Activated B cell treated with CpG ODN at 0.5 μM for 24 hours (primary cell): ENCODE data around the gene SYPL2. TPM values are rescaled to one million over a fixed set of nuclear protein-coding genes. Genes with fewer than 3 reads are reported as not detected.

ENCODE experiments used
- ATAC-seq: fragments of 200-7000 bp; cut with Tn5 transposase; one replicate; pipeline ENCODE4 v1.10.0; 2021; ENCODE audit warnings: low read depth, mild to moderate bottlenecking, moderate library complexity
- CTCF ChIA-PET: fragments of 350-600 bp; sonication (Branson Sonifier 250); formaldehyde crosslinking; loops from one replicate; lab custom pipeline; 2021; ENCODE audit warnings: antibody characterized with exemption; lab: Charles Lee
- POLR2A ChIA-PET: fragments of 350-600 bp; sonication (Branson Sonifier 250); formaldehyde crosslinking; loops from one replicate; lab custom pipeline; 2021; ENCODE audit warnings: antibody characterized with exemption; lab: Charles Lee
- DNase-seq: peaks from one replicate; pipeline ENCODE4 v3.0.0; 2022
- H3K27ac Mint-ChIP-seq: one replicate; pipeline ENCODE4 v1.8.0; 2020; ENCODE audit warnings: mixed read lengths
- H3K27me3 Mint-ChIP-seq: one replicate; pipeline ENCODE4 v1.8.0; 2021; ENCODE audit warnings: mixed read lengths
- H3K36me3 Mint-ChIP-seq: one replicate; pipeline ENCODE4 v1.8.0; 2021; ENCODE audit warnings: low read depth, mixed read lengths
- H3K4me1 Mint-ChIP-seq: one replicate; pipeline ENCODE4 v1.8.0; 2021; ENCODE audit warnings: mixed read lengths
- H3K4me3 Mint-ChIP-seq: one replicate; pipeline ENCODE4 v1.8.0; 2020; ENCODE audit warnings: mild to moderate bottlenecking, mixed read lengths
- H3K9me3 Mint-ChIP-seq: one replicate; pipeline ENCODE4 v1.8.0; 2020; ENCODE audit warnings: mixed read lengths
- intact Hi-C: fragments of 100-400 bp; cut with micrococcal nuclease; formaldehyde crosslinking; loops from one replicate; pipeline ENCODE4 v1.15.1; 2024
- total RNA-seq: library from RNA; stranded (reverse); gene quantifications from 2 replicates; pipeline ENCODE4 v1.2.3, GENCODE V29; 2022
- TF ChIP-seq, protein P1 (sequence below): fragments of 200-600 bp; IDR thresholded peaks from one replicate; pipeline ENCODE4 v1.8.0; 2022; ENCODE audit warnings: antibody characterized with exemption, mild to moderate bottlenecking

SYPL2 gene
- total RNA-seq, 1 donor from 2014 or later, result not detected

DNA sequence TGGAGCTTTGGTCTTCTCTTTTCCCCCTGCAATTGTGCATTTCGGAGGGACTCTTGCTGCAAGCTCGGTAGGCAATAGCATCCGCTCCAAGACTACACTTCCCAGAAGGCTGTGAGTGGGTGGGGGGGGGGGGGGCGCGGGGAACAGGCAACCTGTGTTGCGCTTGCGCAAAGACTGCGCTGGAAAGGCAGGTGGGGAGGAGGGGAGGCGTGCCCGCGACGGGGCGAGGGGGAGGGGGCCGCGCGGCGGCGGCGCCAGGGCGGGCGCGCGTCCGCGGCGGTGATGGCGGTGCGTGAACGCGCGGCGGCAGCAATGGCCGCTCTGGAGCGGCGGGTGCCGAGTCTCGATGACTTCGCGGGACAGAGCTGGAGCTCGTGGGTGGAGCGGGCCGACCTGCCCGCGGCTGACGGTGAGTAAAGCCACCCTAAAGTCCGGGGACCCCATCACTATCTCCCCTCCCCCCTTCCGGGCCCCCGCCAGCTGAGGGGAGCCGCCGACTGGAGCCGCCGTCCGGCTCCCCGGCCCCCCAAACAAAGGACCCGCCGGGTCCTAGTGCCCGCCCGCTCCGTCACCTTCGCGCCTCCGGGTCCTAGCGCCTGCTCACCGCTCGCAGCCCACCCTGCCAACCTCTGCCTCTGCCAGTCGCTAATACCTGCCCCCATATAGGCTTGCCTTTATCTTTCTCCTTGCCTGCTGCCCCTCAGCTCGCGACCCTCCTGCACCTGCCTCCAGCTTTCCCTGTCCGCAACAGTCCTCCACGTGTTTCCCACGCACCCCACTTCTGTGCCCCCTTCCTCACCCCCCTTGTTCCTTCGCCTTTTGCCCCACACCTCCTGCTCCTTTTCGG lies 17.5 kb downstream of the SYPL2 start, which contains the start of gene ATXN7L2:
ATXN7L2 (plus strand) TSS at position 234 of the 847 bp plus-strand sequence; CDS start at position 283, 49 bp downstream.
- Mint-ChIP-seq H3K27ac (peak within 1 kb of the TSS; percentile 91), H3K27me3 (peaks cover 16% of the 10 kb centered on the region), H3K9me3 (no peaks in the 10 kb centered on the region), H3K4me3 (peak within 1 kb of the TSS; percentile 94), H3K4me1 (peaks cover 27% of the 10 kb centered on the region), H3K36me3 (peaks cover 25% of the 10 kb centered on the region)
- CTCF ChIA-PET, result interaction anchor here (0.7 to 4.6 kb wide), 8 partner anchors 9 to 206 kb away, joined by 3 to 31 read pairs (median 4); partner anchors contain the start of genes CYB561D1, GNAI3 and PSMA5
- intact Hi-C loops, result loop anchor here (1.0 to 5.0 kb wide), 6 partner anchors 10 to 500 kb away; partner anchors contain the start of genes AHCYL1, CELSR2, CYB561D1 and GNAI3
- POLR2A ChIA-PET, result interaction anchor here (0.6 to 2.5 kb wide), 19 partner anchors 10 to 792 kb away, joined by 3 to 34 read pairs (median 4); partner anchors contain the start of genes AMIGO1, AMPD2, CYB561D1 and GNAI3
- TF ChIP-seq, protein P1, sequence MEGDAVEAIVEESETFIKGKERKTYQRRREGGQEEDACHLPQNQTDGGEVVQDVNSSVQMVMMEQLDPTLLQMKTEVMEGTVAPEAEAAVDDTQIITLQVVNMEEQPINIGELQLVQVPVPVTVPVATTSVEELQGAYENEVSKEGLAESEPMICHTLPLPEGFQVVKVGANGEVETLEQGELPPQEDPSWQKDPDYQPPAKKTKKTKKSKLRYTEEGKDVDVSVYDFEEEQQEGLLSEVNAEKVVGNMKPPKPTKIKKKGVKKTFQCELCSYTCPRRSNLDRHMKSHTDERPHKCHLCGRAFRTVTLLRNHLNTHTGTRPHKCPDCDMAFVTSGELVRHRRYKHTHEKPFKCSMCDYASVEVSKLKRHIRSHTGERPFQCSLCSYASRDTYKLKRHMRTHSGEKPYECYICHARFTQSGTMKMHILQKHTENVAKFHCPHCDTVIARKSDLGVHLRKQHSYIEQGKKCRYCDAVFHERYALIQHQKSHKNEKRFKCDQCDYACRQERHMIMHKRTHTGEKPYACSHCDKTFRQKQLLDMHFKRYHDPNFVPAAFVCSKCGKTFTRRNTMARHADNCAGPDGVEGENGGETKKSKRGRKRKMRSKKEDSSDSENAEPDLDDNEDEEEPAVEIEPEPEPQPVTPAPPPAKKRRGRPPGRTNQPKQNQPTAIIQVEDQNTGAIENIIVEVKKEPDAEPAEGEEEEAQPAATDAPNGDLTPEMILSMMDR, result no peak
- ATAC-seq, result peak; percentile 79
- peak; percentile 90 for DNase-seq

DNA sequence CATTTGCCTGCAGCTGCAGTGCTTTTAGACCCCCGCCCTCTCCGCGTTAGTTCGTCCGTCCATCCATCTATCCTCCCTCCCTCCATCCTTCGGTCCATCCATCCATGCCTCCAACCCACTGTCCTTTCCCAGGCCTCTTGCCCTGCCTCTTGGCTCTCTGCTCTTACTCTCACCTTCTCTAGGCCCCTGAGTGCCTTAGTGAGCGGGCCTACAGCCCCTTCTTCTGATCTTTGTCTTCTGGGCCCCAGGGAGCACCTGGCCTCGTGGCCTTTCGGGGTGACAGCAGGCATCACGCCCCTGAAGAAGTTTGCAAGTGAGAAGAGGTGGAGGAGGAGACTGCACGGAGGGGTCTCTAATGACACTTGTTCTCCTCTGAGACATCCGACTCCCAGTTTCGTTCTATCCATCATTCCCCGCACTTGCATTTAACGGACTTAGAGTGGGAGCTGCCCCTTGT lies 18.2 kb downstream of the SYPL2 start:
- Mint-ChIP-seq H3K27ac (peak overlapping the region; percentile 91), H3K4me1 (peaks cover 27% of the 10 kb centered on the region), H3K9me3 (no peaks in the 10 kb centered on the region), H3K4me3 (peak overlapping the region; percentile 94), H3K36me3 (peaks cover 27% of the 10 kb centered on the region), H3K27me3 (peaks cover 11% of the 10 kb centered on the region)
- ChIA-PET CTCF (interaction anchor here (1.6 to 4.6 kb wide), 4 partner anchors 9 to 64 kb away, joined by 6 to 31 read pairs (median 12); partner anchors contain the start of genes CYB561D1 and GNAI3), POLR2A (interaction anchor here (1.0 to 2.5 kb wide), 12 partner anchors 9 to 527 kb away, joined by 3 to 34 read pairs (median 8); partner anchors contain the start of genes CYB561D1, GNAI3, PSMA5 and PSRC1)
- DNase-seq, result no peak
- TF ChIP-seq, protein P1, result no peak
- ATAC-seq, result no peak
- intact Hi-C loops, result loop anchor here (1.0 to 5.0 kb wide), 2 partner anchors 202 to 235 kb away; partner anchors contain the start of genes CELSR2 and PSRC1

DNA sequence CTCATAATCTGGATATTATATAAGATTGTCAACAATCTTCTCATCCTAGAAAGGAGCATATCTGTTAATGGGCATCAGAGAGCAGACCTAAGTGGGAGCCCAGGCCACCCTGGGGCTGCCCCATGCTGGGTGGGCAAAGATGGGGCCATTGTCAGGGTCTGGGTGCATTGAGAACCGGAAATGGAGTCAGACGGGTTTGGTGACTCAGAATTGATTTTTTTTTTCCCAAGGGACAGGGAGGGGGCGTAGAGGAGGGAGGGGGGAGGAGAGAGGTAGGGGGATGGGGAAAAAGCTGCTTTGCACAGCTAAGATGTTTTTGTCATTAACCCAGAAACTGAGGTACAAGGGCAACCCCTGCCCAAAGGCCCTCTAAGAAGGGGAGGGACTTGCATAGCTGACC lies 18.7 kb downstream of the SYPL2 start:
- Mint-ChIP-seq H3K4me3 (peak overlapping the region; percentile 94), H3K4me1 (peaks cover 27% of the 10 kb centered on the region), H3K27me3 (peaks cover 9% of the 10 kb centered on the region), H3K27ac (peak overlapping the region; percentile 91), H3K9me3 (no peaks in the 10 kb centered on the region), H3K36me3 (peaks cover 27% of the 10 kb centered on the region)
- ChIA-PET POLR2A (interaction anchor here (0.7 to 2.5 kb wide), 7 partner anchors 9 to 527 kb away, joined by 3 to 15 read pairs (median 4); partner anchors contain the start of genes AMIGO1, CYB561D1, SARS1 and TMEM167B), CTCF (interaction anchor here (1.6 to 4.6 kb wide), 4 partner anchors 8 to 64 kb away, joined by 6 to 31 read pairs (median 12); partner anchors contain the start of genes CYB561D1 and GNAI3)
- DNase-seq (no peak), ATAC-seq (no peak)
- intact Hi-C loops, result no loop called here
- TF ChIP-seq, protein P1, result no peak

DNA sequence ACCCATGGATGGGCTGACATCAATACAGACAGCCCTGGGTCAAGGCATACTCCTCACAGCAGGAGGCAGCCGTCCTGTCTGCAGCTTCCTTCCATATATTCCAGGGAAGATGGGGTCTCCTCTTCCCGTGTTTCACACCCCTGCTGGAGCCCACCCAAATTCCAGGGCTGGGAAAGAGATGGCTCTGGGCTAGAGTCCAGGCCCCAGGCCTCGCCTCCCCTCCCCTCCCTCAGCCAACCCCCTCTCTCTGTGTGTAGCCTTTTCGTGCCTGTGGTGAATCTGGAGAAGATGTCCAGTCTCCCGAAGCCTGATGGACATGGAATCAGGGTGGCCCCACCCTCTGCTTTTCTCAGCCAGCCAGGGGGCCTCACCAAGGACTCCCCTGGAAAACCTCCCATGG lies 20.9 kb downstream of the SYPL2 start:
- DNase-seq (no peak), ATAC-seq (no peak)
- Mint-ChIP-seq H3K36me3 (peaks cover 29% of the 10 kb centered on the region), H3K4me3 (no peak overlapping the region), H3K9me3 (no peaks in the 10 kb centered on the region), H3K4me1 (peaks cover 34% of the 10 kb centered on the region), H3K27me3 (no peaks in the 10 kb centered on the region), H3K27ac (no peak overlapping the region)
- ChIA-PET CTCF (interaction anchor here (3.4 kb wide), 1 partner anchor 45 kb away, joined by 17 read pairs; no protein-coding TSS in a partner anchor), POLR2A (no interaction called here)
- intact Hi-C loops, result no loop called here
- TF ChIP-seq, protein P1, result no peak
